Central memory CD8-positive, alpha-beta T cell (primary cell): ENCODE results near the gene PRSS16.

Source experiments
- ATAC-seq: fragments of 150-1000 bp; cut with Tn5 transposase; replicated peaks from 2 replicates; pipeline ENCODE4 v1.10.0; 2022; ENCODE audit warnings: mild to moderate bottlenecking, moderate FRiP score, moderate number of reproducible peaks; ENCODE audit not compliant: poor library complexity, severe bottlenecking; ENCODE audit errors: extremely low read depth
- DNase-seq, 2 donors: peaks; one replicate each; pipeline ENCODE4 v3.0.0; 2021; ENCODE audit warnings: low spot score in 2 of 2
- H3K27ac Mint-ChIP-seq: one replicate; pipeline ENCODE4 v1.8.0; 2022; ENCODE audit warnings: low read depth, mild to moderate bottlenecking, moderate library complexity, mixed read lengths
- H3K27me3 Mint-ChIP-seq: one replicate; pipeline ENCODE4 v1.8.0; 2022; ENCODE audit warnings: mixed read lengths
- H3K36me3 Mint-ChIP-seq: one replicate; pipeline ENCODE4 v1.8.0; 2022; ENCODE audit warnings: mild to moderate bottlenecking, moderate library complexity, mixed read lengths; ENCODE audit not compliant: insufficient read depth
- H3K4me1 Mint-ChIP-seq: one replicate; pipeline ENCODE4 v1.8.0; 2022; ENCODE audit warnings: mixed read lengths
- H3K4me3 Mint-ChIP-seq: one replicate; pipeline ENCODE4 v1.8.0; 2022; ENCODE audit warnings: mild to moderate bottlenecking, moderate library complexity, mixed read lengths
- H3K9me3 Mint-ChIP-seq: one replicate; pipeline ENCODE4 v1.8.0; 2022; ENCODE audit warnings: mixed read lengths

The PRSS16 gene

GRCh38 chr6:27280064-27280539 is 32.6 kb downstream of the PRSS16 start:
- Mint-ChIP-seq H3K27ac (peak overlapping the region; percentile 76), H3K36me3 (peaks cover 22% of the 10 kb centered on the region), H3K9me3 (no peaks in the 10 kb centered on the region), H3K4me1 (peaks cover 5% of the 10 kb centered on the region), H3K27me3 (peaks cover 93% of the 10 kb centered on the region), H3K4me3 (no peak overlapping the region)
- ATAC-seq (no peak), DNase-seq (no peak)

- ATAC-seq (no peak), DNase-seq (no peak)
- Mint-ChIP-seq H3K27ac (no peak overlapping the region), H3K9me3 (no peaks in the 10 kb centered on the region), H3K4me1 (peaks cover 5% of the 10 kb centered on the region), H3K27me3 (peaks cover 96% of the 10 kb centered on the region), H3K4me3 (no peak overlapping the region), H3K36me3 (peaks cover 22% of the 10 kb centered on the region)
Observed at GRCh38 chr6:27280540-27281000, 33.1 kb downstream of the PRSS16 start.

GRCh38 chr6:27281105-27281539 is 33.6 kb downstream of the PRSS16 start:
- peaks cover 5% of the 10 kb centered on the region for H3K4me1 Mint-ChIP-seq
- H3K9me3 Mint-ChIP-seq: no peaks in the 10 kb centered on the region
- H3K27ac Mint-ChIP-seq: no peak overlapping the region
- peaks cover 22% of the 10 kb centered on the region for H3K36me3 Mint-ChIP-seq
- DNase-seq: no peak
- H3K4me3 Mint-ChIP-seq: no peak overlapping the region
- peaks cover 96% of the 10 kb centered on the region for H3K27me3 Mint-ChIP-seq
- no peak for ATAC-seq

- ATAC-seq (no peak), DNase-seq (no peak)
- Mint-ChIP-seq H3K36me3 (peaks cover 22% of the 10 kb centered on the region), H3K27me3 (peaks cover 96% of the 10 kb centered on the region), H3K9me3 (no peaks in the 10 kb centered on the region), H3K4me3 (no peak overlapping the region), H3K27ac (no peak overlapping the region), H3K4me1 (peaks cover 5% of the 10 kb centered on the region)
Observed at GRCh38 chr6:27281569-27281968, 34.1 kb downstream of the PRSS16 start.

- H3K9me3 Mint-ChIP-seq: no peaks in the 10 kb centered on the region
- no peak for DNase-seq
- H3K27ac Mint-ChIP-seq: no peak overlapping the region
- peaks cover 96% of the 10 kb centered on the region for H3K27me3 Mint-ChIP-seq
- H3K36me3 Mint-ChIP-seq: peaks cover 23% of the 10 kb centered on the region
- peak overlapping the region; percentile 9 for H3K4me3 Mint-ChIP-seq
- peaks cover 12% of the 10 kb centered on the region for H3K4me1 Mint-ChIP-seq
- ATAC-seq: no peak
Observed at GRCh38 chr6:27283279-27283678, 35.8 kb downstream of the PRSS16 start.

GRCh38 chr6:27286141-27286540 is 38.6 kb downstream of the PRSS16 start:
- H3K27ac Mint-ChIP-seq: no peak overlapping the region
- peaks cover 97% of the 10 kb centered on the region for H3K27me3 Mint-ChIP-seq

GRCh38 chr6:27287751-27288135 is 40.2 kb downstream of the PRSS16 start:
- H3K27me3 Mint-ChIP-seq: peaks cover 99% of the 10 kb centered on the region
- no peak overlapping the region for H3K4me3 Mint-ChIP-seq
- H3K4me1 Mint-ChIP-seq: peaks cover 17% of the 10 kb centered on the region
- ATAC-seq: no peak
- peak overlapping the region; percentile 63 for H3K27ac Mint-ChIP-seq
- H3K36me3 Mint-ChIP-seq: peaks cover 36% of the 10 kb centered on the region
- no peak for DNase-seq
- peaks cover 10% of the 10 kb centered on the region for H3K9me3 Mint-ChIP-seq

More at GRCh38 chr6:27286141-27286540, 38.6 kb downstream of the PRSS16 start:
- Mint-ChIP-seq H3K36me3 (peaks cover 28% of the 10 kb centered on the region), H3K9me3 (peaks cover 5% of the 10 kb centered on the region), H3K4me1 (peaks cover 17% of the 10 kb centered on the region), H3K4me3 (no peak overlapping the region)
- no peak for DNase-seq
- ATAC-seq: no peak

GRCh38 chr6:27288136-27289044 is 40.9 kb downstream of the PRSS16 start:
- DNase-seq (no peak), ATAC-seq (no peak)
- H3K9me3 Mint-ChIP-seq: peaks cover 10% of the 10 kb centered on the region
- H3K4me3 Mint-ChIP-seq: no peak overlapping the region
- peaks cover 93% of the 10 kb centered on the region for H3K27me3 Mint-ChIP-seq
- H3K36me3 Mint-ChIP-seq: peaks cover 34% of the 10 kb centered on the region
- peak overlapping the region; percentile 27 for H3K27ac Mint-ChIP-seq
- H3K4me1 Mint-ChIP-seq: peaks cover 17% of the 10 kb centered on the region

- peak overlapping the region; percentile 8 for H3K27ac Mint-ChIP-seq
- H3K4me3 Mint-ChIP-seq: no peak overlapping the region
- no peak for DNase-seq
- H3K9me3 Mint-ChIP-seq: peaks cover 10% of the 10 kb centered on the region
- H3K27me3 Mint-ChIP-seq: peaks cover 93% of the 10 kb centered on the region
- peaks cover 35% of the 10 kb centered on the region for H3K36me3 Mint-ChIP-seq
- peaks cover 17% of the 10 kb centered on the region for H3K4me1 Mint-ChIP-seq
- no peak for ATAC-seq
Observed at GRCh38 chr6:27290065-27290849, 42.8 kb downstream of the PRSS16 start.

GRCh38 chr6:27290850-27291208 is 43.3 kb downstream of the PRSS16 start:
- ATAC-seq (no peak), DNase-seq (no peak)
- peaks cover 37% of the 10 kb centered on the region for H3K36me3 Mint-ChIP-seq
- H3K9me3 Mint-ChIP-seq: peaks cover 10% of the 10 kb centered on the region
- peaks cover 93% of the 10 kb centered on the region for H3K27me3 Mint-ChIP-seq
- H3K4me3 Mint-ChIP-seq: no peak overlapping the region
- no peak overlapping the region for H3K27ac Mint-ChIP-seq
- H3K4me1 Mint-ChIP-seq: peaks cover 17% of the 10 kb centered on the region

- Mint-ChIP-seq H3K36me3 (peaks cover 39% of the 10 kb centered on the region), H3K4me1 (peaks cover 7% of the 10 kb centered on the region), H3K27me3 (peaks cover 93% of the 10 kb centered on the region), H3K4me3 (no peak overlapping the region), H3K9me3 (peaks cover 10% of the 10 kb centered on the region), H3K27ac (no peak overlapping the region)
- ATAC-seq (no peak), DNase-seq (no peak)
Observed at GRCh38 chr6:27293436-27294098, 46.1 kb downstream of the PRSS16 start.

- peaks cover 10% of the 10 kb centered on the region for H3K9me3 Mint-ChIP-seq
- peaks cover 39% of the 10 kb centered on the region for H3K36me3 Mint-ChIP-seq
- H3K27ac Mint-ChIP-seq: no peak overlapping the region
- ATAC-seq: no peak
- peaks cover 6% of the 10 kb centered on the region for H3K4me1 Mint-ChIP-seq
- DNase-seq: no peak
- H3K4me3 Mint-ChIP-seq: no peak overlapping the region
- H3K27me3 Mint-ChIP-seq: peaks cover 93% of the 10 kb centered on the region
Observed at GRCh38 chr6:27294409-27294808, 46.9 kb downstream of the PRSS16 start.
